ENCODE results near the gene FAF1. TPM values are rescaled to one million over a fixed set of nuclear protein-coding genes. Genes with fewer than 3 reads are reported as not detected.

The FAF1 gene
- total RNA-seq, 1 experiment from 2014 or later, result 73.2 TPM

- no peaks in the 10 kb centered on the region for H3K4me1 ChIP-seq (ENCODE audit: control insufficient read depth in 1 of 2, insufficient read depth in 2 of 2, low read length in 2 of 2)
- no peak for DNase-seq (ENCODE audit: low read depth, low spot score)
- no peaks in the 10 kb centered on the region for H3K79me2 ChIP-seq (ENCODE audit: insufficient read depth, low read length)
- H4K20me1 ChIP-seq (ENCODE audit: insufficient read depth), result no peaks in the 10 kb centered on the region
- H3K27me3 ChIP-seq (ENCODE audit: insufficient read depth, low read length), result no peaks in the 10 kb centered on the region
- no peaks in the 10 kb centered on the region for H3K9me3 ChIP-seq (ENCODE audit: control insufficient read depth in 1 of 2, insufficient read depth in 1 of 2, low read depth in 1 of 2, low read length in 2 of 2)
- ChIA-PET RAD21 (ENCODE audit: low non-redundant PET in 1 of 2, low total read pairs in 2 of 2, uncharacterized antibody in 2 of 2, unreplicated experiment in 2 of 2) (no interaction called here), CTCF (no interaction called here), POLR2A (no interaction called here)
- no peak for TF ChIP-seq SRF (IDR thresholded peaks at IDR 0.05; ENCODE audit: low read depth)
- TF ChIP-seq JUND (IDR thresholded peaks at IDR 0.05), result no peak
- no peak for TF ChIP-seq POLR2A (IDR thresholded peaks at IDR 0.05; ENCODE audit: borderline replicate concordance, extremely low read depth, insufficient read depth, insufficient read length)
- no peak for TF ChIP-seq ELF1 (IDR thresholded peaks at IDR 0.05; ENCODE audit: borderline replicate concordance, low read depth)
- TF ChIP-seq, protein P1, sequence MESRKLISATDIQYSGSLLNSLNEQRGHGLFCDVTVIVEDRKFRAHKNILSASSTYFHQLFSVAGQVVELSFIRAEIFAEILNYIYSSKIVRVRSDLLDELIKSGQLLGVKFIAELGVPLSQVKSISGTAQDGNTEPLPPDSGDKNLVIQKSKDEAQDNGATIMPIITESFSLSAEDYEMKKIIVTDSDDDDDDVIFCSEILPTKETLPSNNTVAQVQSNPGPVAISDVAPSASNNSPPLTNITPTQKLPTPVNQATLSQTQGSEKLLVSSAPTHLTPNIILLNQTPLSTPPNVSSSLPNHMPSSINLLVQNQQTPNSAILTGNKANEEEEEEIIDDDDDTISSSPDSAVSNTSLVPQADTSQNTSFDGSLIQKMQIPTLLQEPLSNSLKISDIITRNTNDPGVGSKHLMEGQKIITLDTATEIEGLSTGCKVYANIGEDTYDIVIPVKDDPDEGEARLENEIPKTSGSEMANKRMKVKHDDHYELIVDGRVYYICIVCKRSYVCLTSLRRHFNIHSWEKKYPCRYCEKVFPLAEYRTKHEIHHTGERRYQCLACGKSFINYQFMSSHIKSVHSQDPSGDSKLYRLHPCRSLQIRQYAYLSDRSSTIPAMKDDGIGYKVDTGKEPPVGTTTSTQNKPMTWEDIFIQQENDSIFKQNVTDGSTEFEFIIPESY (IDR thresholded peaks at IDR 0.05; ENCODE audit: extremely low read depth, insufficient replicate concordance, low read length), result no peak
- TF ChIP-seq, protein P2, sequence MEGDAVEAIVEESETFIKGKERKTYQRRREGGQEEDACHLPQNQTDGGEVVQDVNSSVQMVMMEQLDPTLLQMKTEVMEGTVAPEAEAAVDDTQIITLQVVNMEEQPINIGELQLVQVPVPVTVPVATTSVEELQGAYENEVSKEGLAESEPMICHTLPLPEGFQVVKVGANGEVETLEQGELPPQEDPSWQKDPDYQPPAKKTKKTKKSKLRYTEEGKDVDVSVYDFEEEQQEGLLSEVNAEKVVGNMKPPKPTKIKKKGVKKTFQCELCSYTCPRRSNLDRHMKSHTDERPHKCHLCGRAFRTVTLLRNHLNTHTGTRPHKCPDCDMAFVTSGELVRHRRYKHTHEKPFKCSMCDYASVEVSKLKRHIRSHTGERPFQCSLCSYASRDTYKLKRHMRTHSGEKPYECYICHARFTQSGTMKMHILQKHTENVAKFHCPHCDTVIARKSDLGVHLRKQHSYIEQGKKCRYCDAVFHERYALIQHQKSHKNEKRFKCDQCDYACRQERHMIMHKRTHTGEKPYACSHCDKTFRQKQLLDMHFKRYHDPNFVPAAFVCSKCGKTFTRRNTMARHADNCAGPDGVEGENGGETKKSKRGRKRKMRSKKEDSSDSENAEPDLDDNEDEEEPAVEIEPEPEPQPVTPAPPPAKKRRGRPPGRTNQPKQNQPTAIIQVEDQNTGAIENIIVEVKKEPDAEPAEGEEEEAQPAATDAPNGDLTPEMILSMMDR (IDR thresholded peaks at IDR 0.05 in 2 of 3, conservative IDR thresholded peaks at IDR 0.05 in 1 of 3; ENCODE audit: borderline replicate concordance in 1 of 3, insufficient read depth in 1 of 3, low read depth in 2 of 3, low read length in 2 of 3), result 0 out of 6 replicates have a peak, but pooled peaks of 1 of the 3 experiments have one; percentile 16
- no peak for TF ChIP-seq SIN3A (IDR thresholded peaks at IDR 0.05; ENCODE audit: low read depth)
- no peak for TF ChIP-seq FOSL1 (IDR thresholded peaks at IDR 0.05; ENCODE audit: low read depth)
- peak; percentile 59 for ATAC-seq
- H2AFZ ChIP-seq (ENCODE audit: low read depth, low read length, poor library complexity, severe bottlenecking), result no peak overlapping the region
- H3K4me3 ChIP-seq (replicated peaks in 1 of 2; ENCODE audit: low read depth in 1 of 2, low read length in 2 of 2), result no peak overlapping the region
- H3K9me2 ChIP-seq (ENCODE audit: insufficient read depth), result no peaks in the 10 kb centered on the region
- no peak overlapping the region for H3K9ac ChIP-seq (ENCODE audit: low read length)
- intact Hi-C loops (cut with micrococcal nuclease), result no loop called here
- H3K27ac ChIP-seq (ENCODE audit: low read depth, low read length), result no peak overlapping the region
- BruUV-seq (replicated peaks), result no TSS peak
- no peak overlapping the region for H3K4me2 ChIP-seq (ENCODE audit: low read length)
- H3K36me3 ChIP-seq (ENCODE audit: control insufficient read depth in 1 of 2, insufficient read depth in 2 of 2, low read length in 2 of 2), result no peaks in the 10 kb centered on the region
Measured at GRCh38 chr1:50425376-50426107, 534.5 kb downstream of the FAF1 start.
